ENCODE results near the gene FYN.

The FYN gene

DNA sequence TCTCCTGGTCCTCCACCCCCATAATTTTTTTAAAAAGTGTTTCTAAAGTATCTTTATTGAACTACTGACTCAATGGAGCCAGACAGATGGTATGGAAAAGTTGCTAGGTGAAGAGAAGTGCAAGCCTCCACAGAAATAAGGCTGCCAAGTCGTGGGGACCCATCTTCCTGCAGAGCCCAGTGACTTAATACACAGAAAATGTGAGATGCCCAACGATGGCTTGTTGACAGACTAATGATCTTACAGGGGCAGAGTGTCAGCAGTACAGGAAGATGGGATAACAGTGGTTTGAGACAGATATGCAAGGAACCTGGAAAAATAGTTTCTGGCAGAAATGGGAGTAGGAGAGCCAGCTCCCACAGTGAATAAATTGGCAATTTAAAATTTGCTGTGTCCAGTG is 43.3 kb downstream of the FYN start:
- no peak for DNase-seq

- DNase-seq = no peak
These were observed 43.7 kb downstream of the FYN start for GRCh38 chr6:111829581-111829980.

- DNase-seq = no peak
These were observed 44.4 kb downstream of the FYN start for GRCh38 chr6:111828809-111829208.

GRCh38 chr6:111825439-111826086 is 47.7 kb downstream of the FYN start:
- DNase-seq = no peak

GRCh38 chr6:111824608-111825337 is 48.5 kb downstream of the FYN start:
- no peak for DNase-seq

GRCh38 chr6:111823831-111824607 is 49.2 kb downstream of the FYN start:
- no peak for DNase-seq

- no peak for DNase-seq
These were observed 50.2 kb downstream of the FYN start for GRCh38 chr6:111823012-111823411.

DNA sequence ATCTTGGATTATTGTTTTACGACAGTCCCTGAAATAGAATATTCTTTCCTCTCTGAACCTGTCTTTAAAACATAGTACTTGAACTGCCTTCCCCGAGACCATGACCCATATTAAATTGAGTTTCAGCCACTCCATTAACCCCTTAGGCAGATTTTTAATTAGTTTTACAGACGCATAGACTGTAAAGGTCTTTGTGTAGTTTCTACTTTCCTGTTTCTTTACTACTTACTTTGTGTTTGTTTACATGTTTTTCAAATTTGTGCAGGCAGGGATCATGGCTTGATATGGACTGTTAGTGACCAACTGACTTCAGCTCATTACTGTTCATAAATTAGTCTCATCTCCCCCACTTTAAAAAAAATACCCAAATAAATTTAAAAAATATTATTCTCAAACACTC is 53.8 kb downstream of the FYN start:
- DNase-seq = no peak

GRCh38 chr6:111818539-111819226 is 54.6 kb downstream of the FYN start:
- DNase-seq = no peak

DNA sequence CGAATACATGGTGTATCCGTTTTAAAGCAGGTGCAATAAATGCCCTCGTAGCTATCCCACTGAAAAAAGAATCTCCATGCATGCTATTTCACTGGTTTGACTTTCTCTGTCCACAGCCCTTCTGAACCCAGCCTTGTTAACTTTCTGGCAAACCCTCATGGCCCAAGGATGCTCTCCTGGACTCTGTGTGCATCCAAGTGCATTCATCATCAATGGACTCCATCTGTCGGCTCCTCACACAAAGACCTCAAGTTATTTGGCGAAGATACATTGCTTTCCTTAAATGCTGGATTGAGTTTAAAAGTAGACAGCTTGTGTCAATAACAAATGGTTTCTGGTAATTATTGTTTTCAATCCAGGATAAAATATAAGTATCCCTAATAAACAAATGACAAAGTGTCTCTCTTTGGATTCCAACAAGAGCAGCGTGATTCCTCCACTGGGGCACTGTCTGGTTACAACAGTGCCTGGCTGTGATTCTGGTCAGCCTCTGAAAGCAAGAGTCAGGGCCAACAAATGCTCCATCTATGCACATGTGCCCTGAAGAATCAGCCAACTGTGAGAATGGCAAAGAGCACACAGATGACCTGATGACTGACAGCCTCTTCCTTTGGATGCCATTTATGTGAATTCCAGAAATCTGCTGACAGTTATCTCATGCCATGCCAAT is 55.7 kb downstream of the FYN start:
- DNase-seq = no peak

DNA sequence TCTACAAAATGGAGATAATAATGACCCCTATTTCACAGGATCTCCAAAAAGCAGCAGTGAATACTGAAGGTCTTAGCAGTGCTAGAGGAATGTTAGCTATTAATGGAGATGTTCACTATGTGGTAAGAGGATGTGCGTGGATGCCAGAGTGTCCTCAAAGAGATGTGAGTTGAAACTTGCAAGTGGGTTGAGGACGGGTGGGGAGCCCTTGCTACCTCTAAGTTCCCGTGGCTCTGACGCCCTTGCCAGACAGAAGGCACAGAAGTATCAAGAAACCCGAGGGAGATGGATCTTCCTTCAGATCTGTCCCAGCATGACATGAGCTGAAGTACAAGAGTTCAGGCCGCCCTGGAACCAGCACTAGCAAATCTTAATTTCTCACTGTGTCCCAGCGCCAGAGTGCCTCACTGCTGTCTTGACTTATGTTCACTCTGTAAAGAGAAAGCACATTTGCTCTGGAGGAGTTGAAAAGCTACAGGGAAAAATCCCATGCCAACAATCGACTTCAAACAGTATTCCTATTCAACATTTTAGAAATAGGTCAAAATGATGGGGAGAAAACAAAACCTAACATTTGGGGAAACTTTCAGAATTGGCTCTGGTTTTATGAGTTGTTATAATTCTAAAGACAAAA is 59.5 kb downstream of the FYN start:
- DNase-seq = no peak

DNA sequence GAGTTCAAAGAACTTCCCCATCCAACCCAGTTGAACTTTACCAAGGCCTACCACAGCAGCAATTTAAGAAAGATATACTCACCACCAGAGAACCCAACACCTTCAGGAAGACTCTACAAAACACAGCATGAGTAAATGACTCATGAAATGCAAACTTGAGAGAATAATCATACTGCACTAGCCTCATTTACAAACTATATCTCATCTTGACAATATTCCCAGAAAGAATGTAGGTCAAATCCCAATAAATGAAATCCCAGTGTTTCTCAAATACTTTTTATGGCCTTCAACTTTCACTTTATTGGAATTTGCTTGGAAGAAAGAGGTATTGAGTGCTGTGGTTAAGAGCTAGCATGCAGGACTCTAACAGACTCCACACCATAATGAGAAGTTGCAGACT is 60.0 kb downstream of the FYN start:
- no peak for DNase-seq

- DNase-seq = no peak
These were observed 60.9 kb downstream of the FYN start for GRCh38 chr6:111812060-111813038.

- no peak for DNase-seq
These were observed 62.7 kb downstream of the FYN start for GRCh38 chr6:111810294-111811131.

GRCh38 chr6:111809766-111810165 is 63.5 kb downstream of the FYN start:
- DNase-seq = no peak

DNA sequence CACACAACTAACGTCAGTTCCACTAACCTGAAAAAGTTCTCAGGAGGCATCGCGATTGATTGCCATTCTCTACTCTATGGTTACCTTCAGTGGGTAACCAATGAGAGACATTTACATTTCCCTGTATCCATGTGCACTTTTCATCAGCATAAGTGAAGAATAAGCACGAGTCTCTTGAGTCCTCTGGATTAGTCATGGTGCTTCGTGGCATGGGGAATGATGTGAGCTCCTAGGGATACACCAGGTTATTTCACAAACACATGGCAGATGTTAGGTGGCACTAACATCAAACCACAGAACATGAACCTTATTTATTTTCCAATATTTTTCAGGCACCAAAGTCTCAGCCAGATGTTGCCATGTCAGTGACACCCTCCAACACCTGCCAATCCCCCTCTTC is 64.0 kb downstream of the FYN start:
- no peak for DNase-seq

DNA sequence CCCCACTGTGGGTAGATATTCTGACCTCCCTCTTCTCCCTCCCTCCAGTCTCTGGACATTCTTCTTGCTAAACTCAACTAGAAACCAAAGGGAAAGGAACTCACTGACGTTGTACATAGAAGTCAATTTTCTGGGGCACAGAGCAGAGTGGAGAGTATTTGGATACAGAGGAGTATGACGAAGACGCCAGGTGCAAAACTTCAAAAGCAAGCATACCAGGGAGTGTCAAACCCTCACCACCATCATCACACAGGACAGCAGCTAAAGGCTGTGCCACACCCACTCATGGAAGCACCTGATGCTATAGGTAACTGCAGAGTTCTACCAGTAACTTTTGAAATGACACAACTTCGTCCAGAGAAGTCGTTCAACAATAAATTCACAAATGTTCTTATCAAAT is 64.8 kb downstream of the FYN start:
- no peak for DNase-seq

GRCh38 chr6:111806561-111807497 is 66.4 kb downstream of the FYN start:
- no peak for DNase-seq

DNA sequence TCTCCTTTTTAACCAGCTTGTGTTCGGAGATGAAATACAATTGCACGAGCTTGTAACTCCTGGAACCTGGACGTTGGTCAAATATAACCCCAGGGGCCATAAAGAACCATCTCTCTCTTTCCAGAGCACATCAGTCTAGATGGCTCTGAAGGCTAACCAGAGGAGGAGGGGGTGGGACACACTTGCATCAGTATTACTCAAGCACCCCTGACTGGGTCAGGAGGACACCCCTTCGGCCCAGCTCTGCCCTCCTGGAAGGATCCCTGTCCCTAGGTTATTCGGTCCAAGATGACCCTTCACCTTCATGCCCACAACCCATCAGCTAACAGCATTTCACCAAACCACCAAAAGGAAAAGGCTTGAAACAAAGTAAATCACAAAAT is 67.1 kb downstream of the FYN start:
- no peak for DNase-seq
